Activated T-cell treated with anti-CD3 and anti-CD28 coated beads for 24 hours (primary cell): ENCODE results near the gene FGFBP1.

Source experiments
- DNase-seq: peaks from one replicate; pipeline ENCODE4 v3.0.0-alpha.2; 2020; ENCODE audit warnings: low read depth

Gene FGFBP1

DNA sequence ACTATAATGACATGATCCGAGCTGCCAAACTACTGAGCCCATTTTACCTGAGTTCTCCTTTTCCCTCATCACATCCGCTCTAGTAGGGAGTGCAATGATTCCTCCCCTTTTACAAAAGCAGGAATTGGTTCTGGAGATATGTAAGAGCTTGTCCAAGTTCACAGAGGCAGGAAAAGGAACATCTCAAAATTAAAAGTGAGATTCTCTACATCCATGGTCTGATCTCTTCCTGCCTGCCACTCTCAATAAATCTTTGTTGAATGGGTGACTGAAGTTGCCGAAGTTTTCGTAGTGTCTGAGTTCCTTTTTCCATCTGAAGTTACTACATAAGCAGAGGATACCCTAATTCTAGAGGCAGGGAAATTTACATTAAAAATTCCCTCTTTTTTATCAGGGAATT is at the start of gene FGFBP1:
Gene FGFBP1 (minus strand): TSS at position 101 of the 400 bp plus-strand sequence. CDS start 2,108 bp downstream, outside the sequence.
- DNase-seq, result no peak

DNA sequence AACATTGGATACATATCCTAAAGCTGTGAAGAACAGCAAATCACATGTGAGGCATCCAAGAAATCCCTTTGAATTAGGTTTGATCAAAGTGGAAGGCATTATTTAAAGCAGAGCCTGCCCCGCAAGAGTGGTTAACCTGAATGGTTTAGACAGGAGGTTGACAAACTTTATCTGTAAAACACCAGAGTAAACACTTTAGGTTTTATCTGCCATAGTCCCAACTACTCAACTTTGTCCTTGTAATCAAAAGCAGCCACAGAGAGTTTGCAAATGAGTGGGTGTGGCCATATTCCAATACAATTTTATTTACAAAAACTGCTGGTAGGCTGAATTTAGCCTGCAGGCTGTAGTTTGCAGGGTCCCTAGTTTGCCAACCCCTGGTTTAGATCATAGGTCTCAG is 49.7 kb upstream of the FGFBP1 start:
- DNase-seq, result no peak

DNA sequence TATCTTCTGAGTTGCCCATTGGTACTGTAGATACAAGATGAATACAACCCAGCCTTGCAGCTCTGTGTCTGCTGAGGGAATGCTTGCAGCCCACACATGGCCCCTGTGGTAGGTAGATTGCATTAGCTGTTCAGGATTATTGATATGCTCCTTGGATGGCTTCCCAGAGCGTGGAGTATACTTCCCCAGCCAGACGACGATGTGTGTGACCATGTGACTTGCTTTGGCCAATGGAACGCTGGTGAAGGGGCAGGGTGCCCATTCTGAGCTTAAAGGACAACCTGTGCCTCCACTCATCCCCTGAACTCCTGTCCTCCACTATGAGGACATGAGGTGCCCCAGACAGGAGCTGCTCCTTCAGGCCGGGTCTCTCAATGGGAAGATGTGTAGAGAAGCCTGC is 48.4 kb upstream of the FGFBP1 start:
- no peak for DNase-seq

DNA sequence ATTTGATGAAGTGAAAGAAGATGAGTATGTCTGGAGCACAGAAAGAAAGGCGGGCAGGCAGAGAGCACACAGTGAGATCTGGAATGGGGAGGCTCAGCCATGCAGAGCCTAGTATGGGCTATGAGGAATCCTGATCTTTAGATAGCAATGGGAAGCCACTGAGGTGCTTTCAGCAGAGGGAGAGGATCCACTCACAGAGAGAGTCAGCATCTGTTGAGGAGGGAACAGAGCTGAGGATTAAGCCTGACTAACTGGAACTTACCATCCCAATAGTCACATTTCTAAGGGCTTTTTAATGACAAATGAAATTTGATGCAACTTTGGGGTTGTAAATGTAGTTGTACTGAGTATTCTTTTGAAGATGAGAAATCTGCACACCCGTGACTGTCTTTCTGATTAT is 45.1 kb upstream of the FGFBP1 start:
- no peak for DNase-seq

DNA sequence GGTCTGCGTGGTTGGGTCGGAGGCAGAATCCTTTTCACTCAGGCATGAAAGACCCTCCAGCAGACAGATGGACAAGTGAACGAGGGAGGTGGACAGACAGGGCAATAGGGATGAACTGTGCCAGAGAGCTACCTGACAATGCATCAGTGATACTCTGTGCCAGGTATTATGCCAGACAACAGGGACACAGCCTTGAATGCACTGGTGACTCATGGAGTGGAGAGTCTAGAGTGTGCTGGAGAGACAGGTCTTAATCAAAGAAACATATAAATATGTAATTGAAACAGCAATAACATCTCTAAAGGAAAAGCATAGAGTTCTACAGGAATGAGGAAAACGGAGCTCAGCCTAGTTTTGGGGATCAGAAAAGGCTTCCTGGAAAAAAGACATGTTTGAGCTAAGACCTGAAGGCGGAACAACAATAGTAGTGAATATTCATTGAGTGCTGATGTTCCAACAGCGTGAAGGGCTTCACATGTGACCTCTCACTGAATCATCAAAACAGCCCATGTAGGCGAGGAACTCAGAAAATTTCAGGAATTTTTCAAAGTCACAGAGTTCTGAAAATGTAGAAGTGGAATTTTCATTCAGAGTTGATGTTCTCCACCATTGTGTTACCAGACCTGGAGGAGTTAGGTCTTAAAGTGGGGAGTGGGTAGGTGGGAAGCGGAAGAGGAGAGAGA is 44.4 kb upstream of the FGFBP1 start:
- DNase-seq, result no peak

DNA sequence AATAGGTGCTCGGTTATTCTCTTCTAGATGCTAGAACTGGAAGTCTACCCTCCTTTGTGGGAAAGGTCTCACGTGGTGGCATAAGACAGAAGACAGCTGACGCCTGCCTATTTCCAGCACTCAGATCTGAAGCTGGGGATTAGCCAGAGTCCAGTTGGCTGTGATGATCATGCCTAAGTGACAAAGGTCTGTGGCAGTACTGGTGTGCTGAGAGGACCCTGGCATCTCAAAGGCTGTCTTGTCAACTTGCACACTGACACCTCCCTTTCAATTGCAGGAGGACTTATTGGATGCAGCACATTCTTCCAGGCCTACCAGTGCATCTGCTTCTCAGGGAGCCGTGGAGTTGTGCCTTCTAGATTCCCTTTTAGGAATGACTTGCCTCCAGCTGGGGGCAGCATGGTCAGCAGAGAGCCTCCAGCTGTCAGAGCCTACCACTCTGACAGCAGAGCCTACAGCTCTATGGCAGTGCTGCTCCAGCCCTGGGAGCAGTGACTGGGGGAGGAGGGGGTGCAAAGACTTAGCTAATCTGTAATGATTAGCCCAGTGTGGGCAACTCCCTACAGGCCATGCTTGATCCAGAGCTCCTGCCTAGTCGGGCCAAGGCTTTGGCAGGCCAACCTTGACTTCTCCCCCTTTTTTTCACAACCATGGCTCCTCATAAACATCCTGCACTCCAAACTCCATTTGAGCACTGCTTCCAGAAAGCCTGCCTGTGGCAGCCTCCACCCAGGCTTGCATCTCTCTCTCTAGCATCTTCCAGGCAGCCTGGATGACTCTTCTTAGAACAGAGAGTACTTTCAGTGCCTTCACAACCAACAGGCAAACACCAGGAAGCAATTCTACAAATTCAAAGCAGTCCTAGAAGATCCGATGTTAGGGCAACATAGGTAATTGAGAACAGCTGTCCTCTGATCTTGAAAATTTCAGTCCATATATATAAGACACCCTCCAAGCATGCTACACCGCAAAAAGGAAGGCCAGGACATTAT is 38.2 kb upstream of the FGFBP1 start:
- DNase-seq, result no peak

DNA sequence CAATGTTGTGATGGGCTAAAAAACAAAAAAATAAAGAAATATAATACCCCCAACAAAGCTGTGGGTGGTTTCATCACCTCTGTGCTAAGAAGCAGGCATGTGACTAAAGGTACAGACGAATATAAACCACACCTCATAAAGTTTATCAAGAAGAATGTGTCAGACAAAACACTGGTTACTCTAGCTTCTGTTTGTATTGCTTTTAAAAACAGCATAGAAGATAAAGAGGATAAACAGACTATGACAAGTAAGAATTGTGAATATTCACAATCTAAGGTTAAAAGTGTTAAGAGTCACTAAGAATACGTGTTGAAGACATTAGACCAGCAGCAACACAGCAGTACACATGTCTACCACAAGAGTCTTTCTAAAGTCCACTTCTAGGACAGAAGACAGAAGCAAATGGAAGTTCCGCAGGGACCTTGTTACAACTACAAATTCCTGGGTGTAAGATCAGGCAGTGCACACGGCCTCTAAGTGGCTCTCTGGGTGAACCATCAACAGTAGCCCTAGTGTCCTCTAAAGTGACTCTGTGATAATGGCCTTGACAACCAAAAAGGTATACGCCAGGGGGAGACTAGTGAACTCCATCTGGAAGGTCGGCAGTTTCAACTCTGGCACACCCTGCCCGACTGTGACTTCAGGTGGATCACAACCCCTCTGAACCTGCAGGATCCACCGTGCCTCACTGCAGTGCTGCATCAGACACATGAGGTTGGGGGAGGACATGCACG is 32.7 kb upstream of the FGFBP1 start:
- no peak for DNase-seq

DNA sequence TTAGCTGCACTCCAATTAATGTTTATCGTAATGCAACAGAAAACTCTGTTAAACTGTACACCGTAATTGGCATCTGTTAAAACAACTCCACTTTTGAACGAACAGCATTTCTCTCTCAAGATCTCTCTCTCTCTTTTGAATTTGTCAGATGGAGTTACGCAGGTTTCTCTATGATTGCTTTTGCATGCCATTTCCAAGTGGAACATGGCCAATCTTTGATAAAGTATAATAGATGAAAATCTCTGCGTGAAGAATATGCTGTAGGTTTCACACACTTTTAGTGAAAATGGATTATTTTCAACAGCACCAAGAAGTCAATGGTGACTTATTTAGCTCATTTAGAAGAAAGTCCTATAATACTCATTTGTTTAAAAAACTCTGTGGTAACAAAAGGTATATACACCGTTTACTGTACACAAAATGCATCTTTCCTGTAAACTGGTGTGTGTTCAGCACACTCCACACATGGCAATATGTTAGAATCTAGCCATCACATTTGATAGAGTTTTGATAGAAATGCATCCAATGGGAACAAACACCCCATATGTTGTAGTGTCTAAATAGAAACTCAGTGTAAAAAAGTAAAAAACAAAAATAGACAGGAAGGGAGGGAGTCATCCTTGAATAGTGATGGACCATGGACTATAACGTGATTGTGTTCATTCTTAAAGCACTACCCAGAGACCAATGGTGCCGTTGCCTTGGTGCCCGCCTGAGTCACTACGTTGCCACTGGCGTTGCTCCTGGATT is 30.2 kb upstream of the FGFBP1 start:
- DNase-seq, result no peak

DNA sequence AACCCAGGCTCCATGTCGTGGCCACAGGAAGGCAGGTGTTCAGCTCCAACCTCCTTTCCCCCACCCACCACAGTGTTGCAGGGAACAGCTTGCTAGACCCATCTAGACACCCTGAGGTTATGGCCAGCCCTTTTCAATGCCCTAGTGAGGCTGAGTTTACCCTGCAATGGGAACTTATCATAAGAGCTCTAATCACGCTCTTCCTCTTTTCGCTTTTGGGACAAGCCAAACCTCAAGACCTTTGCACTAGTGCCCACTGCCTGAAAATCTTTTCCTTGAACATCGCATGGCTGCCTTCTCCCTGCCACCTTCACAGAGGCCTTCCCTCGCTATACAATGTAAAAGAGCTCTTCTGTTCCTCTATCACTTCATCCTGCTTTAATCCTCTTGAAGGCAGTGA is 26.8 kb upstream of the FGFBP1 start:
- DNase-seq, result no peak

DNA sequence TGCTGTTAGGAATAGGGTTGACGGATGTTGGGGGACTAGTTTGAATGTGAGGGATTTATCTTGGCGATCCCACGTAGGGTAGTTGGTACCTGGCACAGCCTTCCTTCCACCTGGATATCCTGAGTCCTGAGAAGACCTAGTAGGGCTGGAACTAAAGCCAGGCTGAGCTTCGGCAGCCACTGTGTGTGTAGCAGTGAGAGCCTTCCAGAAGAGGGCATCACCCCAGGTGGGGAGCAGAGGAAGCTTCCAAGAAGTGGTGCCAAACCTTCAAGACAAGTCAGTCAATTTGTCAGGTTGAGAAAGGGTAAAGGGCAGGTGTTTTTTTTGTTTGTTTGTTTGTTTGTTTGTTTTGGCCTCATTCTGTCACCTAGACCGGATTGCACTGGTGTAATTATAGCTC is 25.6 kb upstream of the FGFBP1 start:
- no peak for DNase-seq

DNA sequence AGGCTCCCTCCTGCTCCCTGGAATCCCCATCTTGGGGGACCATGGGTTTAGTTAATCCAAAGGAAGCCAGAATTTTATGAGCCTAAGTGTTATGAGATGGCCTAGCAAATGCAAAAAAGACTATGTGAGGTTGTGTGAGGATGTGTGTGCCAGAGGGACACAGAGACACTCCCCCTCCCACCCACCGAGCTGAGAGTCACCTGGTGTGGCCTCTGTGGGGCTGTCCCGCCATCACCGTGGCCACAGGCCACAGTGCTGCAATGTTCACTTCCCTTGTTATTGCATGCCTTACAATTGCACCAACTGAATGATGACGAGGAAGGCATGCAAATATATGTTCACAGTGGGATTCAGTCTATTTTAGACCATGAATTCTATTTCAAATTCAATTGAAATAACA is 25.0 kb upstream of the FGFBP1 start:
- peak; percentile 37 for DNase-seq

DNA sequence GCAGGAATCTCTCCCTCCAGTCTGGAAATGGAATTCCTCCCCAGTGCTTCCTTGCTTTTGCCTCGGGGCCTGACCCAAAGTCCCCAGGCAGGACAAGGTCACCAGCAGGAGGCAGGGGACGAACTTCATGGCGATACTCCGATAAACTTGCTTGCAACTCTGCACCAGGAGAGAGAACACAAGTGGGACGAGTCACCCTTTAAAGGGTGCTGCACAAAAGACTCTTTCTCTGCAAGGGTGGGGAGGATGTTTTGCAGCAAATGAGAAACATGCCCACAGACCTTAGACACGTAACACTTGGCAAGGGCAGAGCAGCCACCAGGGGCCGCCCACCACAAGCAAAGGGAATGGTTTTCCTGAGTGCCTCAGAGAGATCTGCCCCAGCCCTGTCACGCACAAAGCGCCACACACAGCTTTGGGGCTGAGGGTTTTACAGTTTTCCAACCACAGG is 24.5 kb upstream of the FGFBP1 start, which contains the start of gene FGFBP2:
Gene FGFBP2 (minus strand): TSS at position 175 of the 451 bp plus-strand sequence. CDS start 46 bp downstream, at position 129.
- peak; percentile 55 for DNase-seq

DNA sequence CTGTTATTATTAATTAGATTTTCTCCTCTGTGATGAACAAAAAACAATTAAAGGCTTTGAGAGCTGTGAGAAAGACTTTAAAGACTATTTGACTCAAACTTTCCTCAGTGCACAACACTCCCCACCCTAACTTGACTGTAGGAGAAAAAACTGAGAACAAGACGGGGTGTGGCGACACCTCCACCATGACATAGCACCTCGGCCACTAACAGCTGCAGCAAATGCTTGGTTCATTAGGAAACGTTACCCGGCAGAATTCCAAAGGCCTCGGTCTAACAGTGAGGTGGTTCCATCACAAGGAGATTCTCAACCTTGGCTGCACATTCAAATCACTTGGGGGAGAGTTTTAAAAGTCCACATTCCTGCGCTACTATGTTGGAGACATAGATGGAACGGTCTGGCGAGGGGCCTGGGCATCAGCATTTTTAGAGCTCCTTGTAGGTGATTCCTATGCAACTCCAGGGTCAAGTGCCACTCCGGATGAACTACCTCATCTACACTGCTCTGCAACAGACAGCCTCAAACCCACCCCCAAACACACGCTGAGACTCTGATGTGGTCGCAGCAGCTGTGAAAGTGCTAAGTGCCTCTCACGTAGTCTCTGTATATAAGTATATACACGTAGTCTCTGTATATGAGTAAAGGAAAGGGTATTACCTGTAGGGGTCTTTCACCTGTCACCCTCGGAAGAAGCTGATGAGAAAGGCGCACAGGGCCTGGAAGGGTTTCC is 23.4 kb upstream of the FGFBP1 start:
- no peak for DNase-seq

DNA sequence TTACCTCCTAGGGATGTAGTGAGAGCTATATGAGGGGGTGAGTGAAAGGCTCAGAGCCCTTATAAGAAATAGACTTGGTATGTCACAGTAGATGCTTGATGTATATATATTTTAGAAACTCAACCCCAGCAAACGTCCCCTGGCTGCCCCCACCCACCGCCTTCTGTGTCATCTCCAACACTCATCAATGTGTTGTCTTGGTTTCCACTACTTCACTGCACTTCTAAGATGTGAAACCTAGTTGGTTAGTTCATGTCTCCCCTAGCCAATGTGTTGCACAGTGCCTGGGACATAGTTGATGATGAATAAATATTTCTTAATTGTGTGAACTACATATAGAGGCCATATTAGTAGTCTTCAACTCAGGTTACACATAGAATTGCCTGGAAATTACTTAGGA is 20.0 kb upstream of the FGFBP1 start:
- no peak for DNase-seq

DNA sequence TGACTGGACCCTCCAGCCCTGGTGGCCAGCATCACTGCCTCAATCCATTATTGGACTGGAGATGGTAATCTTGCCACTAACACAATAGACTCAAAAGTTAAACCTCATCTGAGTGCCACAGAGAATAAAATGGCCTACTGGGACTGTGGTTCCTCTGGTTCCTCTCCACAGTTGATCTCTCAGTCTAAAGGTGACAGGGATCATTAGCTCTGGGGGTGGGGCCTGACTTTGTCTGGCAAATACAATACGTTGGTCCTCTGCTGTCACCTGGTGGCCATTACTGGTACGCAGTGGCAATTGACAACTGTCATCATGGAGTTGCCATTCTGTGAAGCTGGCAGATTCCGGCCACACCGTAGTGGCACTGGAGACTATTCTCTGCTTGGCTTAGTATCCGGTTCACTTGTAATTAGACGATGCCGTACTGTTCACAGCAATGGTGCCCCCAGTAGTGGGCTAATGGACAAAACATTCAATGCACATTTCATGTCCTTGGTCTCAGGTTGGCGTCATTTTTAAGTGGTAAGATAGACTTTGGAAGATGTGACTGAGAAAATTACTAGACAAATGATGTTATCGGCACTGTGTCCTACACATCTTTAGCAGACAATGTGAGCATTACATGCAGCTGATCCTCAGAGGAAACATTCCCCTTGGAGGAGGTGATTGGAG is 17.8 kb upstream of the FGFBP1 start:
- peak; percentile 77 for DNase-seq

DNA sequence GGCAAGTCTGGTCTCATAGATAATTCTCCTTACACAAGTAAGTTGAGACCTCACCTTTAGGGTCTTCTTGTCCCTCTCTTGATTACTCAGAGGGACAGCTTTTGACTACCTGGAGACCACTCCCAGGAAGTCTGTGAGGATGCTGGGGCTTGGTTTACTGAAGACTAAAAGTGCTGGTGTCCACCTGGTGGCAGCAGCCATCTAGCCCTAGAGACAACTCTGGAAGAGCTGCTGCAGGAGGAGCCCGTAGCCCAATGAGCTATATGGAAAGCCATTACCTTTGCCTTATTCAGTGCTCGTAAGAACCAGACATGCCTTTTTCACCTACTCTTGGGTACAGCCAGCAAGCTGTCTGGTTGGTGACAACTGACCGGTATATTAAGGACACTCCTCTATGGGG is 17.1 kb upstream of the FGFBP1 start:
- no peak for DNase-seq

DNA sequence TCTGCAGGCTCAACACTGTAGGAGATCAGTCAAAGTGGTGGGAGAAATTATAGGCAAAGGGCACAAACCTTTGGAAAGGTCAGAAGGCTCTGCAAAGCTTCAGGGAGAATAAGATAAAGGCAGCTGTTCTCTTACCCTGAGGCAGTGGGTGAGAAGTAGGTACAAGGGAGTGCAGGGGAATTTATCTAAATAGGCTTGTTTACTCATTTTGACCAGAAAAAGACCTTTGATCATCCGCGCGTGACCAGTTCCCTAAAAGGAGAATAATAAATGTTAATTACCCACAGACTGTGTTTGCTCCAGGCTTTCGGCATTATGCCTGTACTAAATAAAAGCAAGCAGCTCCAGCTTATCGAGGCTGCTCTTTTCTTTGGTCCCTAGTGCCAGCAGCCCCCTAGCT is 15.1 kb upstream of the FGFBP1 start:
- DNase-seq, result no peak

DNA sequence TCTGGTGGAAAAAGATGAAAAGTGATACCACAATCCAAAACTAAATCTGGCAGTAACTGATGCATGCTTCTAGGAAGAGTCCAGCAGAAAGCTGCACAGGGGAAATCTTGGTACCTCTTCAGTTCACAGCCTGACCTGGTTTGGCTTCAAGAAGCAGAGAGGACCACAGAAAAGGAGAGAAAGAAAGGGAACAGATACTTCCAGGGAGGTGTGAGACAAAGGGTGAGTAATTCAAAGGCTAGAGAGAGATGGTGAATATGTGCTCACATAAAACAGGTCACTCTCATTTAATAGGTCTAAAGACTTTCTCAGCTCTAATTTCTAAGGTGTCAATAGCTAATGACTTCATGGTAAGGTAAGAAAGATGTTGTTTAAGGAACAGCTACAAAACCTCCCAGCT is 13.2 kb upstream of the FGFBP1 start:
- no peak for DNase-seq

DNA sequence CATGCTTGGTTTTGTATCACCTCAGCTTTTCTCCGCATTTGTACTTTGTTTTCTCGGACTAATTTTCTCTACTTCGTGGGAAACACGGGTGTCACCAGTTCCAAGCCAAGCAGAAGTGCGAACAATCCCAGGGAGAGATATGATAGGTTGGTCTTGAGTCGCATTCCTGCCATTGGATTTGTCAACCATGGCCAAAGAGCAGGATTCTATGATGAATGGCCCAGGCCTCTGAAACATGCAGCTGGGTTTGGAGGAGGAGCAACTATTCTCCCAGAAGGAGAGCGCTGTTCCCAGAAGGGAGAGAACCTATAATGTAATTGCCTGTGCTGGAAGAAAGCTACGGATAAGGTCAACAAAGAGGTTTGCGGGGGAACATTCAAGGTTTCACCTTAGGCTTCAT is 10.3 kb upstream of the FGFBP1 start:
- no peak for DNase-seq

DNA sequence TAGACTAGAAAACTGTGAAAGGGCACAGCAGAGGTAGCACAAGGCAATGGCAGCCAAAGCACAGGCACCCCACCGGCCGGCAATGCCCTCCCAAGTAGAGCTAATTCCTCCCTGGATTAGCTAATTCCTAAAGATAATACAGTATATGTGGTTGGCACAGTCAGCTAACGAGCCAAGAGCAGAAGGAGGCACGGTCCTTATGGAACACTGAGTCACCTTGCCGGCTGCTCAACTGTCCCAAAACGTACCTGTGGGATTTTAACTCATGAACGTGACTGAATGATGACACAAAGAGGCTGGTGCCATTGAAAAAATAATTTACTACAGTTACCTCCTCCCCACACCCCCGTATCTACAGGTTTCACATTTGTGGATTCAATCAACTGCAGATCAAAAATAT is 9.1 kb upstream of the FGFBP1 start:
- no peak for DNase-seq
